Choroid plexus epithelial cell (primary cell): ENCODE results near the gene DNAH5.

Source experiments
- DNase-seq: peaks from one replicate; pipeline ENCODE4 v3.0.0-alpha.2; 2010; ENCODE audit warnings: low read depth
- H3K4me3 ChIP-seq: 2 replicates; pipeline ENCODE4 v1.5.1; 2011; ENCODE audit warnings: low read depth, mild to moderate bottlenecking, control low read depth, low read length, moderate library complexity
- CTCF ChIP-seq: conservative IDR thresholded peaks from 2 replicates; pipeline ENCODE4 v1.5.1; 2011; ENCODE audit warnings: low read depth, mild to moderate bottlenecking, control low read depth, inconsistent platforms, low read length, moderate library complexity

DNAH5 gene

GRCh38 chr5:13664377-13664776, 280.1 kb downstream of the DNAH5 start:
- peak; percentile 71 for DNase-seq
- H3K4me3 ChIP-seq = no peak overlapping the region
- no peak for TF ChIP-seq CTCF

- no peak for DNase-seq
- TF ChIP-seq CTCF = no peak
- H3K4me3 ChIP-seq = no peak overlapping the region
Measured at GRCh38 chr5:13662626-13663025, 281.9 kb downstream of the DNAH5 start.

GRCh38 chr5:13661272-13661671, 283.2 kb downstream of the DNAH5 start:
- no peak for DNase-seq
- TF ChIP-seq CTCF = no peak
- H3K4me3 ChIP-seq = no peak overlapping the region

- H3K4me3 ChIP-seq = no peak overlapping the region
- TF ChIP-seq CTCF = no peak
Measured at GRCh38 chr5:13660072-13660471, 284.4 kb downstream of the DNAH5 start.

GRCh38 chr5:13659391-13659790, 285.1 kb downstream of the DNAH5 start:
- TF ChIP-seq CTCF = no peak
- H3K4me3 ChIP-seq = no peak overlapping the region
- peak; percentile 20 for DNase-seq

More at GRCh38 chr5:13660072-13660471, 284.4 kb downstream of the DNAH5 start:
- peak; percentile 36 for DNase-seq

GRCh38 chr5:13658761-13659160, 285.7 kb downstream of the DNAH5 start:
- no peak overlapping the region for H3K4me3 ChIP-seq
- TF ChIP-seq CTCF = no peak
- no peak for DNase-seq

- no peak for DNase-seq
- H3K4me3 ChIP-seq = no peak overlapping the region
- TF ChIP-seq CTCF = no peak
Measured at GRCh38 chr5:13658152-13658551, 286.3 kb downstream of the DNAH5 start.
